ENCODE measurements around the gene ZBTB42. TPM values are rescaled to one million over a fixed set of nuclear protein-coding genes. Genes with fewer than 3 reads are reported as not detected.

ZBTB42 gene
- total and polyA plus RNA-seq, 2 of the 13 experiments (the other 11 are each of a cell fraction or from before 2014, with no cell fraction given): 2.8 to 4.2 TPM

GRCh38 chr14:104805941-104806624 lies 5.2 kb downstream of the ZBTB42 start (continued):
- TF ChIP-seq SP1 (IDR thresholded peaks at IDR 0.05): no peak
- TF ChIP-seq SP1 (CRISPR knock-in tag; IDR thresholded peaks at IDR 0.05): no peak
- TF ChIP-seq MZF1 (CRISPR knock-in tag; IDR thresholded peaks at IDR 0.05; ENCODE audit: borderline replicate concordance): no peak
- TF ChIP-seq E2F2 (CRISPR knock-in tag; IDR thresholded peaks at IDR 0.05; ENCODE audit: borderline replicate concordance): no peak
- 0 out of 4 replicates have a peak, but pooled peaks of 1 of the 2 experiments have one; percentile 11 for TF ChIP-seq POLR2A (IDR thresholded peaks at IDR 0.05; ENCODE audit: insufficient read depth in 1 of 2, low read depth in 2 of 2, low read length in 2 of 2)
- TF ChIP-seq AKNA (CRISPR knock-in tag; IDR thresholded peaks at IDR 0.05; ENCODE audit: borderline replicate concordance): no peak
- TF ChIP-seq CREB1 (IDR thresholded peaks at IDR 0.05): 0 out of 2 replicates have a peak, but pooled peaks have one; percentile 9
- no peak for TF ChIP-seq CREB1 (CRISPR knock-in tag; IDR thresholded peaks at IDR 0.05)
- TF ChIP-seq MBNL3 (CRISPR knock-in tag; conservative IDR thresholded peaks at IDR 0.05): no peak
- TF ChIP-seq NR0B2 (CRISPR knock-in tag; IDR thresholded peaks at IDR 0.05): no peak
- TF ChIP-seq ZNF713 (CRISPR knock-in tag; IDR thresholded peaks at IDR 0.05): no peak
- TF ChIP-seq ZBTB25 (CRISPR knock-in tag; IDR thresholded peaks at IDR 0.05): no peak
- TF ChIP-seq ZNF362 (CRISPR knock-in tag; IDR thresholded peaks at IDR 0.05; ENCODE audit: borderline replicate concordance): no peak
- TF ChIP-seq ZC3H13 (CRISPR knock-in tag; IDR thresholded peaks at IDR 0.05): no peak
- TF ChIP-seq FOXK1 (CRISPR knock-in tag; IDR thresholded peaks at IDR 0.05; ENCODE audit: borderline replicate concordance, low read depth): no peak
- TF ChIP-seq ZNF282 (IDR thresholded peaks at IDR 0.05; ENCODE audit: partially characterized antibody): no peak
- TF ChIP-seq MATR3 (CRISPR knock-in tag; IDR thresholded peaks at IDR 0.05): no peak
- TF ChIP-seq ZNF782 (CRISPR knock-in tag; IDR thresholded peaks at IDR 0.05; ENCODE audit: borderline replicate concordance): no peak
- TF ChIP-seq ZNF484 (CRISPR knock-in tag; IDR thresholded peaks at IDR 0.05; ENCODE audit: borderline replicate concordance, low read depth): no peak
- TF ChIP-seq ISL2 (CRISPR knock-in tag; IDR thresholded peaks at IDR 0.05): no peak

Data from HepG2 (cell line).